ENCODE measurements around the gene COL4A4.

DNA sequence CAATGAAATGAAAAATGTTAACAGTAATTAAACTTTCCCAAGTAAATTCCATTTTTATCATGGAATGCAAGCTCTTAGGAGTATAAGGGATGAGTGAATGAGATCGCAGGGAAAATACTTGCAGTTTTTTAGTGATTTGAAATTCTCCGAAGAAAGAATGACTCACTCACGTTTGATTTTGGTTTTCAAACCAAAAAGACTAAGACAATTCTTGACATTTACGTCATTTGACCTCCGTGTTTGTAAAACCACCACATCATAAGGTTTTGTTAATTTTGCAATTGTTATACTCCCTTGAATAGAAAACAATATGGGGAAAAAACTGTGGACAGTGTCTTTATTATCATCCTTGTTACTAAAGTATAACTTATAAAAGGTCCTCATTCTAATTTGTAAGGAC lies 29.4 kb downstream of the COL4A4 start:
- no peak for TF ChIP-seq CTCF (IDR thresholded peaks at IDR 0.05)
- no peak for TF ChIP-seq ZFX (IDR thresholded peaks at IDR 0.05; ENCODE audit: borderline replicate concordance)
